T47D (cell line): ENCODE data around the gene C11orf87.

ENCODE experiments used
- DNase-seq, 2 experiments: peaks; one replicate each; pipeline versions ENCODE4 v3.0.0 to v3.0.0-alpha.2; 2011 to 2012; ENCODE audit warnings: low read depth in 1 of 2, low spot score in 1 of 2
- JUND ChIP-seq: IDR thresholded peaks from 2 replicates; pipeline ENCODE4 v1.6.1; 2012; ENCODE audit warnings: low read depth
- in situ Hi-C: cut with HindIII; loops from 2 replicates; pipeline ENCODE4 v1.10.0; 2016; ENCODE audit warnings: low sequenced_read_pairs, low pct_unique_long_range_greater_than_20kb

Gene C11orf87

DNA sequence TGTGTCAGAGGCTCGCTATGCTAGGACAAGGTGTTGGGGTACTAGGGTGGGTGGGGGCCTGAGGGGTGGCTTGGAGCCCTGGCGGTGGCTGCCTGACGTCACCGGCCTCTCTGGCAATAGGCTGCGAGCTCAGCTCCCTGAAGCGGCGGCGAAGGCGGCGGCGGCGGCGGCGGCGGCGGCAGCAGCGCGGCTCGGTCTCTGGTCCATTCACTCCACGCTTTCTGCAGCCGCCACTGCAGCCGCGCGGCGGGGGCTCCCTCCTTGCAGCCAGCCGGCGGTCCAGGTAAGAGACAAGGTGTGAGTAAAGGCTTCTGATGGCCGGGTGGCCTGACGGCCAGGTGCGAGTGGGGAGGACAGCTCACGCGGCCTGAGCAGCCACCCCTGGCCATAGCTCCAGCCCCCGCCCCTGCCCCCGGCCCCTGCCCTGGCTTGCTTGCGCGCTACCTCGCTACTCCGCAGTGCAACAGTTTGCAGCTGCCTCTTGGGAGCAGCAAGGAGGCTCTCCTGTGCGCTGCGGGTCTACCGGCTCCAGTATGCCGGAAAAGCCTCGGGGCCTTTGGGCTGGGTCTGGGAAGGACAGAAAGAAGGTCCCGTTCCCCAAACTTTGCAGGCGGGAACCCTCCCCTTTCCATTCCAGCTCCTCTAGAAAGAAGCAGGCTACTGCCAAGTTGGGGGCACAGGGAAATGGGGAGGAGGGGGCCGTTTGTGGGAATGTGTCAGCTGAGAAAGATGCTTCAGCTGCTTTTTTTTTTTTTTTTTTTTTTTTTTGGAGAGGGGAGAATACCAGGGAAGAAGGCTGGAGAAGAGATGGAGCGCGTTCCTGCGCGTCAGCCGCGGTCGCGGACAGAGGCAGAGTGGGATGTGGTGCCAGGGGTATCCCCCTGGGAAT, at the start of gene C11orf87:
TSS of gene C11orf87 (plus strand) at position 210 of the 889 bp plus-strand sequence. CDS start 1,444 bp downstream, outside the sequence.
- DNase-seq = no peak
- no peak for TF ChIP-seq JUND
- in situ Hi-C loops = no loop called here

DNA sequence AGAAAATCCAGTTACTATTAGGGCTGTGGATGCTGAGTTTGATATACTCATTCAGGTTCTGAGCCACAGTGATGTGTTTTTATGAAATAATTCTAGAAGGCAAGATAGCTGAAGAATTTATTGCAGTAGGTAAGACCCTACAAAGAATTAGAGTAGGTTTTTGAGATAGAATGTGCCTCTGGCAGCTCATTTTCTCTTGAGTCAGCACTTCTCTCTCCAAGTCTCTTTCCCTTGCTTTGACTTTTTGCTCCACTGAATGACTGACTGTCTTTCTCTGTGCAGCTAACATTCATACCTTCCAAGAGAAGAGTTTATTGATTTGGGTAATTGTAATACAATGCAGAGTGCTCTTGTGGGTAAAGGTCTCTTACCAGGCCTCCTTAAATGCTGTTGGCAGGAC, 48.0 kb upstream of the C11orf87 start:
- no peak for TF ChIP-seq JUND
- in situ Hi-C loops = no loop called here
- no peak for DNase-seq

DNA sequence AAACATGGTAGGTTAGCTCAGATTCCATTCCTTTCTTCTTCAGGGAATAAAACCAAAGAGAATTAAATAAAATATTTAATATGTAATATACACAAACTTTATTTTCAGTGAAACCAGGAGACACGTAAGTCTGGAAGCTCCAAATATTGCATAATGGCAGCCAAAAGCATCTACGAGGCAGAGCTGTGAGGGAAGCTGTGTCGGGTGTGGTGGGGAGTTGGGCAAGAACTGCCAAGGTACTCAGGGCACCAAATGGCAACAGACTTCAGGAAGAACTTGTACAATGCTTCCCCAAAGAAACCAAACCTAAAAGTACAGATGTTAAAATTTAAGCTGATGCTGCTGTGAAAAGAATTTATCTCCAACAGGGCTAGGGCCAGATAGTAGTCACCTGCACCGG, 47.5 kb upstream of the C11orf87 start:
- no peak for DNase-seq
- no peak for TF ChIP-seq JUND
- in situ Hi-C loops = no loop called here

DNA sequence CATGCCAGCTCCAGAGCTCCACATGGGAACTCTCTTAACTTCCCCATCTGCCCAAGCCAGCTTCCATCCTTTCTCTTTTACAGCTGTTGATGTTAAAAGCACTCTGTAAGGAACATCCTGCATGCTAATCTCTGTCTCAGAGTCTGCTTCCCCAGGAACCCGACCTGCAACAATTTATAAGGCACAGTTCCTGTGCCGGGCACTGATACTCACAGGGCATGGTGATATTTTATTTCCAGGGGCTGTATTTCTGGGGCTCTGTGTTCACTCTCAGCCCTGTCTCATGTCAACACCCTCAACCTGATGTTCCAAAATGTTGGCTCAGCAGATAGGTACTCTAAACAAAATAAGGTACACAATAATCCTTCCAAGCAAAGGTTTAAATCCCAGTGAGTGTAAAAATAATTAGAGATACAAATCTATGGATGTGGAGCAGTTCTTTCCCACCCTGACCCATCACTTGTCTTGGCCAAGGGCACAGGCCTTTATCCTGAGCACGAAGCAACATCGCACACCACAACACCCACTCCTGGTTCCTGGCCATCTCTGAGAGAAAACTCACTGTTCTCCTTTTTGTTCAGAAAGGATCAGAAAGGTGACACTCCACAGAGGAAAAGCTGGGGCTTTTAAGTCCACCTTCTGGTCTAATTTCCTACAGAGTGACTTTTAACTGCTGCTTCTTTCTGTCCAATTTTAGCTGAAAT, 44.8 kb upstream of the C11orf87 start:
- no peak for DNase-seq
- in situ Hi-C loops = no loop called here
- no peak for TF ChIP-seq JUND

DNA sequence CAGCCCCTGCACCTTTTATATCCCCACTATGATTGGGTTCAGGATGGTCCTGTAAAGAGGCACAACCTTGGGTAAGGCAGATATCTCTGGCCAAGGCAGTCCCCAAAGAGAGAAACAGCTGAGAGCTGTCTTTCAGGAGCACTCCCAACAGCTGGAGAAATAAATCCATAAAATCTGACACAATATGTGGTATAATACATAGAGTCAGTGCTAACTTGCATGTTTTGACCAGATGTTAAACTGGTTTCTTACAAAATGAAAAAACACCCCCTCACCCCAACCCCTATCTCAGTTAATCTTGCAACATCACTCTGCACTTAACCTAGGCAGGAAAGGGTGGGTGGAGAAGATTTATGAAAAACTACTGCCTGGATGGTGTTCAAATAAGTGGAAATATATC, 44.0 kb upstream of the C11orf87 start:
- in situ Hi-C loops = no loop called here
- no peak for TF ChIP-seq JUND
- DNase-seq = no peak

DNA sequence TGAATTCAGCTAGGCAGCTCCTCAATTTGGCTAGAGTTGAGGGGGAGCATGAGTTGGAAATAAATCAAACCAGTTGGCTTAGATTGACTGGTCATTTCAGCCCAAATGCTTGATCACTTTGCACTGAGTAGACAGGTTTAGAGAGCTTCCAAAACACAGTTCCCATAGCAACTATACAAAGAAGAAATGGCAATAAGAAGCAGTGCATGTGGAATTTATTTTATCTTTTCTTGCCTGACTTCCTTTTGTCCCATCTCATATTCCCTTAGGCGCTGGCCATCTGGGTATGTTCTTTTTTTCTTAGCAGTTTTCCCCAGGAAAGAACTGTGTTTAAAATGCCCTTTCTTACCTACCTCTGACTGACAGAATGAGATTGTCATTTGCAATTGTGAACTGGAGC, 38.7 kb upstream of the C11orf87 start:
- in situ Hi-C loops = no loop called here
- no peak for TF ChIP-seq JUND
- no peak for DNase-seq

DNA sequence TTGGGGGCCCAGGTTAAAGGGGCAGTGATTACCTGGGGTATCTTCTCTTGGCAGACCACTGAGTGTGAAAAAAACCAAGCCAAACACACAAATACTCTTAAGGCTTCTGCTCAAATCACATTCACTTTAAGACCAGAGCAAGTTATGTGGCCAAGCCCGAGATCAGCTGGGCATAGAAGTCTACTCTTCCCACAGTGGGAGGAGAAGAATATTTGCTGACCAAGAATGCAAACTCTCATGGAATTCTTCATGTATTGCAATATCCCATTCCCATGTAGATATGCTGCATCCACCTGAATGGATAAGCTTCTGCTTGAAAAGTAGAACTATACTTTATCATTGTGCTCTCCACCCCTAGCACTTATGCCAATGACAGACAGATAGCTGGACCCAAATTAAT, 37.1 kb upstream of the C11orf87 start:
- no peak for DNase-seq
- no peak for TF ChIP-seq JUND
- in situ Hi-C loops = no loop called here

DNA sequence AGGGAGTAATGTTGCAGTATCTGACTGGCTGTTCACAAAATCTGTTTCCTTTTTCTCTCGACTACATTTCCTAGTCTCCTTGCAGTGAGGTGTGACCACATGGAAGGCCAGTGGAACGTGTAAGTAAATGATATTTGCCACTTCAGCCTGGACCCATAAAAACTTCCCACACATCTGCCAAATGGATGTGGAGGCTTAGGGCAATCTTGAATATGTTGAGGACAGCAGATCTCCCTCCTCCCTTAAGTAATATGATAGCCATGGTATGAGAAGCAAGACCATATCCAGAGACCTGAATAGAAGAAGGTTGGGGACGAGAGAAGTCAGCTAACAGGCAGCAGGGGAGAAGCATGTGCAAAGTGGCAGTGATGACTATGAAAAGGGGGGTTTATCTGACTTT, 33.0 kb upstream of the C11orf87 start:
- DNase-seq = no peak
- in situ Hi-C loops = no loop called here
- no peak for TF ChIP-seq JUND

DNA sequence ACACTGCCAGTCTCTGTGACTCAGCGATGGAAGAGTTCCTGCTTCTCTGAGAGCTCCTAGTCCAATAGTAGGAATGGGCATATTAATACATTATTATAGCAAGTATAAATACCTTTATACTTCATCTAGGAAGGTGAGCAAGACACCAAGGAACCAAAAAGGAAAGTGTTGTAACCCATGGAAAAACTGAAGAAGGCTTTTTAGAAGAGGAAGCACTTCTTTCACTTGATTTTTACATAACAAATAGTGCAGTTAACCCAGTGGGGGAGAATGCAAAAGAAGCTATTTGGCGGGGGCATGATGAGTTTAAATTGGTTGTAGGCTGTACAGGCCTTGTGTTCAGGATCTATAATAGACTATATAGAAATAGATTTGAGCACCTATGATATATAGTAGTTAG, 31.2 kb upstream of the C11orf87 start:
- in situ Hi-C loops = no loop called here
- no peak for DNase-seq
- TF ChIP-seq JUND = no peak

DNA sequence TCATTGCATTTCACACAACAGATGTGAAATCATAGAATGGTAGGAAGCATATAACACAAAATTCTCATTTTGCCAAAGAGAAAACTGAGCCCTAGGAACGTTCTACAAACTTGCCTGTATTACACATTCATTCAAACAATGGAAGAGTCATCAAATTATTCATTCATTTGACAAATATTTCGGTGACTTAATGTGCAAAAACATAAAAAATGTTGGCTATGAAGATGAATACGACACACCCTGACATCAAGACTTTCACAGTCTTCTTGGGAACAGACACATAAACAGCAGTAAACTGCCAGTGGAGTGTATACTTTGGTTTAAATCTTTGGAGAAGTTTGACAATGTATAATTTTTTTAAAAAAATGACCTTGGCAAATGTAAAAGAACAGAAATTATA, 20.4 kb upstream of the C11orf87 start:
- in situ Hi-C loops = no loop called here
- TF ChIP-seq JUND = no peak
- no peak for DNase-seq

DNA sequence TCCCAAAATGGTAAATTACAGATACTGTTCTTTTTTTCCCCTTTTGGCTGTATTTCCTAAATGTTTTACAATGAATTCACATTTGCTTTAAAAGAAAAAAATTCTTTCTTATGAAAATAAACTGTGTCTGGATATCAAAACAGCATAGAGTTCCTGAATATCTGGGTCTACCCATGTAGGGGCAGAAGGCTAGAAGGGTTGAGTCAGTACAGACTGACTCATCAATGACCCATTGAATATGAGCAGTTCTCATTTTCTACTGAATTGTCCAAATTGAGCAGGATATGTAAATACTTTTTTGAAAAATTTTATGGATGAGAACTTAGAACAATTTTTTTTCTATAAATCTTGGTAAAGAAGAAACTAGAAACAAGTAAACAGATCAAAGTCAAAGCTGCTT, 16.3 kb upstream of the C11orf87 start:
- no peak for TF ChIP-seq JUND
- no peak for DNase-seq
- in situ Hi-C loops = no loop called here

DNA sequence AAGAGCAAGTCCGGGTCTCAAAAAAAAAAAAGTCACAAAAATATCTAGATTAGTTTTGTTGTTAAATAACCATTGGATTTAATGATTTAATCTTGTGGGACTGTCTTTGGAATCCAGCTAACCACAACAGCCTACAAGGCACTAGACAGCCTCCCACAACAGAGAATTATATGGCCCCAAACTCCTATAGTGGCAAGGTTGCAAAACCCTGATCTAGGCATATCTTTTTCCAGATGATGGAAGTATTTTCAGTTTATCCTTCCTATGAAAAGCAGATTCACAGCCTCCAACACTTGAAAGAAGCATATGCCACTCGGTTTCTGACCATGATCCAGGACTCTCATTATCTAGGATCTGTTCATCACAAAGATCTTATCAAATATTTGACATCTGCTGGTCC, 5.4 kb upstream of the C11orf87 start:
- in situ Hi-C loops = no loop called here
- TF ChIP-seq JUND = no peak
- no peak for DNase-seq

DNA sequence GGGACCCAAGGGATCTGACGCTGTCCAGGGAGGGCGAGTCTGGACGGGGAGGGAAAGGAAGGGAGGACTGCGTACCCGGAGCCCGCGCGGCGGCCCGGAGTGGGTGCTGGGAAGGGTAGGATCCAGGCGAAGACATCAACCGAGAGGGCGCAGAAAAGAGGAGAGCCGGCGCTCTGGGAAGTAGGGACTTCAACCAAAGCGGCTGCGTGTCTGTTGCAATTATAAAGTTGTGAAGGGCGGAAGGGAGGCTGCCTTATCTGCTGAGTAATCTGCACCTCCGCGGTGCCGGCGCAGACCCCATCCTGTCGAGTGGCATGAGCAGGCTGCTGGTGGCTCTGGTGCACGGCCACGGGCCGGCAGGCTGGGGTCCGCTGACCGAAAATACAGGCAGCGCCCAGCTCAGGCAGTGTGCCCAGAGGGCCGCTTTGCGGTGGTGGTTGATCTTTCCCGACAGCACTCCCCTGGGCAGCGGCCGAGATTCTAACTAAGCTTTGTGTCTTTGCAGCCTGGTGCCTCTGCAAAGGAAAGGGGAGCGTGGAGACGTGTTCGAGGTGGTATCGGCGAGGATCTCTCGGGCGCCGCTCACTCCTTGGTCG, 978 bp downstream of the C11orf87 start:
- TF ChIP-seq JUND = no peak
- in situ Hi-C loops = no loop called here
- DNase-seq = peak in 1 of 2 experiments; percentile 37
